Activated T-cell treated with anti-CD3 and anti-CD28 coated beads, Interleukin-2, amount 50 U/mL, for 72 hours (primary cell): ENCODE results near the gene PIGM. TPM values are rescaled to one million over a fixed set of nuclear protein-coding genes. Genes with fewer than 3 reads are reported as not detected.

ENCODE experiments used
- ATAC-seq, 2 donors: fragments of 150-1000 bp; cut with Tn5 transposase; replicated peaks in 1 of 2; 2 replicates each; pipeline ENCODE4 v1.10.0; 2021; ENCODE audit warnings: moderate library complexity in 2 of 2, mild to moderate bottlenecking in 1 of 2
- DNase-seq, 2 donors: peaks; one replicate each; pipeline ENCODE4 v3.0.0; 2021 to 2022; ENCODE audit warnings: mixed read lengths in 1 of 2
- H3K27ac Mint-ChIP-seq: one replicate; pipeline ENCODE4 v1.8.0; 2022; ENCODE audit warnings: mild to moderate bottlenecking, moderate library complexity, mixed read lengths
- H3K27me3 Mint-ChIP-seq: one replicate; pipeline ENCODE4 v1.8.0; 2022; ENCODE audit warnings: low read depth, mixed read lengths
- H3K36me3 Mint-ChIP-seq, 2 donors: one replicate each; pipeline ENCODE4 v1.8.0; 2022; ENCODE audit warnings: mixed read lengths in 2 of 2, mild to moderate bottlenecking in 1 of 2; ENCODE audit not compliant: insufficient read depth in 2 of 2
- H3K4me1 Mint-ChIP-seq: one replicate; pipeline ENCODE4 v1.8.0; 2022; ENCODE audit warnings: low read depth, mixed read lengths
- H3K4me3 Mint-ChIP-seq, 2 donors: one replicate each; pipeline ENCODE4 v1.8.0; 2022; ENCODE audit warnings: mild to moderate bottlenecking in 2 of 2, mixed read lengths in 2 of 2, moderate library complexity in 2 of 2
- H3K9me3 Mint-ChIP-seq, 2 donors: one replicate each; pipeline ENCODE4 v1.8.0; 2022; ENCODE audit warnings: mixed read lengths in 2 of 2
- total RNA-seq, 2 donors: library from RNA; stranded (reverse); gene quantifications; one replicate each; pipeline ENCODE4 v1.2.3, GENCODE V29; 2022

PIGM gene
- total RNA-seq, 2 donors from 2014 or later, result 4.4 to 4.6 TPM

GRCh38 chr1:160006312-160006940, 25.4 kb downstream of the PIGM start:
- H3K27me3 Mint-ChIP-seq, result no peaks in the 10 kb centered on the region

DNA sequence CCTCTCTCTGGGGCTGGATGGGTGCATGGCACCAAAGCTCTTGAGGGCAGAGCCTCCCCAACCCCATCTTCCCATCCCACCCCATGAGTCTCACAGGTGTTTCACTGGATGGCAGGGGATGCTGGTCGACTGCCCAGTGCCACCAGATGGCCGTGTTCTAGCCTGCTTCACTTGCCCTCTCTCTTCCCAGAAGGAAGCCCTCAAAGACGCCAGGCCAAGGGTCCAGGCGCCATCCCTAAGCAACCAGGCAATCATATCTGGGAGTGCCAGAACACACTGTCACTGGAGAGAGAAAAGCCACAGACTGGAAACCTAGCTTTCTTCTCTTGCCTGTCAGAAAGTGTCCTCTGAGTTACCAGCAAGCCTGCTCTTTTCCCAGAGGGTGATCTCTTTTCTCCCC, 26.7 kb downstream of the PIGM start:
- H3K36me3 Mint-ChIP-seq, result no peaks in the 10 kb centered on the region
- no peaks in the 10 kb centered on the region for H3K27me3 Mint-ChIP-seq
- no peak for DNase-seq
- H3K27ac Mint-ChIP-seq, result no peak overlapping the region
- ATAC-seq, result no peak
- H3K9me3 Mint-ChIP-seq, result no peaks in the 10 kb centered on the region
- no peak overlapping the region for H3K4me3 Mint-ChIP-seq
- H3K4me1 Mint-ChIP-seq, result no peaks in the 10 kb centered on the region

More at GRCh38 chr1:160006312-160006940, 25.4 kb downstream of the PIGM start:
- H3K4me1 Mint-ChIP-seq, result no peaks in the 10 kb centered on the region
- ATAC-seq (peak; percentile 78 to 81), DNase-seq (peak; percentile 73 to 78)
- no peak overlapping the region for H3K27ac Mint-ChIP-seq
- H3K4me3 Mint-ChIP-seq, result no peak overlapping the region
- H3K36me3 Mint-ChIP-seq, result no peaks in the 10 kb centered on the region
- H3K9me3 Mint-ChIP-seq, result no peaks in the 10 kb centered on the region

GRCh38 chr1:160004425-160004824, 27.4 kb downstream of the PIGM start:
- Mint-ChIP-seq H3K4me3 (no peak overlapping the region), H3K27ac (no peak overlapping the region), H3K4me1 (no peaks in the 10 kb centered on the region), H3K36me3 (no peaks in the 10 kb centered on the region), H3K27me3 (no peaks in the 10 kb centered on the region), H3K9me3 (no peaks in the 10 kb centered on the region)
- ATAC-seq, result no peak
- no peak for DNase-seq

DNA sequence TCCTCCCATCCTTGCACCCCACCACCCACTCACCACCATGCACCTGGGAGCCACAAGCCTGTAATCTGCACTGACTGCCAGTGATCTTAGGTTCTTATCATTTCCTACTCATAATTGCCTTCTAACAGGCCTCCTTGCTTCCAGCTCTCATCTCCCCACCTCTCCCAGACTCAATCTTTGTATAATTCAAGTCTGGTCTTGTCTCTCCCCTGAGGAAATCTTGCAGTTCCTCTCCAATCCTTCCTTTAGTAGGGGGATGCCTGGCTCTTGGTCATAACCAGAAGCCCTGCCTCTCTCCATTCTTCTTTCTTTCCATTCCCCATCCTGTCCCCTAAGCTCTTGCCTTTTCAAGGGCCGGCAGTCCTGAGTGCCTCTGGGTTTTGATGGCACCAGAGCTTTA, 27.8 kb downstream of the PIGM start:
- no peak for DNase-seq
- no peak overlapping the region for H3K27ac Mint-ChIP-seq
- H3K9me3 Mint-ChIP-seq, result no peaks in the 10 kb centered on the region
- ATAC-seq, result no peak
- no peaks in the 10 kb centered on the region for H3K36me3 Mint-ChIP-seq
- no peaks in the 10 kb centered on the region for H3K27me3 Mint-ChIP-seq
- no peaks in the 10 kb centered on the region for H3K4me1 Mint-ChIP-seq
- no peak overlapping the region for H3K4me3 Mint-ChIP-seq

GRCh38 chr1:160001440-160001839, 30.4 kb downstream of the PIGM start:
- Mint-ChIP-seq H3K27ac (no peak overlapping the region), H3K27me3 (no peaks in the 10 kb centered on the region), H3K36me3 (no peaks in the 10 kb centered on the region), H3K4me1 (no peaks in the 10 kb centered on the region), H3K4me3 (no peak overlapping the region), H3K9me3 (no peaks in the 10 kb centered on the region)
- DNase-seq, result no peak
- no peak for ATAC-seq

- H3K27ac Mint-ChIP-seq, result no peak overlapping the region
- H3K4me3 Mint-ChIP-seq, result no peak overlapping the region
- H3K27me3 Mint-ChIP-seq, result peaks cover 7% of the 10 kb centered on the region
- no peak for ATAC-seq
- DNase-seq, result no peak
- H3K36me3 Mint-ChIP-seq, result no peaks in the 10 kb centered on the region
- H3K9me3 Mint-ChIP-seq, result no peaks in the 10 kb centered on the region
- no peaks in the 10 kb centered on the region for H3K4me1 Mint-ChIP-seq
Measured at GRCh38 chr1:159999204-159999603, 32.6 kb downstream of the PIGM start.

- DNase-seq, result no peak
- peaks cover 7% of the 10 kb centered on the region for H3K27me3 Mint-ChIP-seq
- no peak overlapping the region for H3K4me3 Mint-ChIP-seq
- H3K9me3 Mint-ChIP-seq, result no peaks in the 10 kb centered on the region
- ATAC-seq, result no peak
- H3K4me1 Mint-ChIP-seq, result peaks cover 3% of the 10 kb centered on the region
- H3K27ac Mint-ChIP-seq, result no peak overlapping the region
- no peaks in the 10 kb centered on the region for H3K36me3 Mint-ChIP-seq
Measured at GRCh38 chr1:159996653-159997052, 35.1 kb downstream of the PIGM start.

DNA sequence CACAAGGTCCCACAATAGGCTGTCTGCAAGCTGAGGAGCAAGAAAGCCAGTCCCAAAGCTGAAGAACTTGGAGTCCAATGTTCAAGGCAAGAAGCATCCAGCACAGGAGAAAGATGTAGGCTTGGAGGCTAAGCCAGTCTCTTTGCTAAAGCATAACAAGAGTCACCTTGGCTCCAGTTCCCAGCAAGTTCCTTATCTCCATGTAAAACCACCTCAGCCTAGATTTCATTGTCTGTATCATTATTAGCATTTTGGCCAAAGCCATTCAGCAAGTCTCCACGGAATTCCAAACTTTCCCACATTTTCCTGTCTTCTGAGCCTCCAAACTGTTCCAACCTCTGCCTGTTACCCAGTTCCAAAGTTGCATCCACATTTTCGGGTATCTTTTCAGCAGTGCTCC, 36.9 kb downstream of the PIGM start:
- H3K9me3 Mint-ChIP-seq, result no peaks in the 10 kb centered on the region
- no peak overlapping the region for H3K27ac Mint-ChIP-seq
- ATAC-seq (no peak), DNase-seq (no peak)
- peaks cover 7% of the 10 kb centered on the region for H3K27me3 Mint-ChIP-seq
- H3K36me3 Mint-ChIP-seq, result no peaks in the 10 kb centered on the region
- peaks cover 10% of the 10 kb centered on the region for H3K4me1 Mint-ChIP-seq
- no peak overlapping the region for H3K4me3 Mint-ChIP-seq

DNA sequence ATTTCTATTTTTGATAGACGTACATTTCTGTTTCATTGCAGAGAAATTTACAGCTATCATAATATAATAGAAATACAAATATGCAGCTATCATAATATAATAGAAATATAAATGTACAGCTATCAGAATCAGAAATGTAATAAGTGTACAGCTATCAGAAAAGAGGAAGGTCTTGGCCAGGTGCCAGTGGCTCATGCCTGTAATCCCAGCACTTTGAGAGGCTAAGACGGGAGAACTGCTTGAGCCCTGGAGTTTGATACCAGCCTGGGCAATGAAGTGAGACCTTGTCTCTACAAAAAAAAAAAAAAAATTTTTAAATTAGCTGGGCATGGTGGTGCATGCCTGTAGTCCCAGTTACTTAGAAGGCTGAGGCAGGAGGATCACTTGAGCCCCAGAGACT, 37.9 kb downstream of the PIGM start:
- H3K9me3 Mint-ChIP-seq, result no peaks in the 10 kb centered on the region
- H3K4me1 Mint-ChIP-seq, result peaks cover 10% of the 10 kb centered on the region
- no peak for ATAC-seq
- DNase-seq, result no peak
- no peak overlapping the region for H3K27ac Mint-ChIP-seq
- H3K36me3 Mint-ChIP-seq, result no peaks in the 10 kb centered on the region
- peaks cover 7% of the 10 kb centered on the region for H3K27me3 Mint-ChIP-seq
- H3K4me3 Mint-ChIP-seq, result no peak overlapping the region

DNA sequence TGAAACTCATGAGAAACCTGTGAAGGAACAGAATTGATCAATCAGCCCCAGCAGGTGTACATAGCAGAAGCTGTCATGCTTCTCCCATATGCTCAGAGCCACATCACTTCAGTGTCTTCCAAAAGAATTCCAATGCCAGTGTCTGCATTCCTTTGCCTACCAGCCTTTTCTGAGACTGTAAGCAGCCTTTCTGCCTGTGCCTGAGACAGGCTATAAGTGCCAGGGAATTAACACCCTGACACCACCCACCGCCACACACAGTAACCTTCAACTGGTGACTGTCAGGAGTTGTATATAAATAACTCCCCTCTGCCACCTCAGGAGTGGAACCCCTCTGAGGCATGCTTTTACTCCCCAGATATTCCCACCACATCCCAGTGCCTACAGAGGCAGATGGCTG, 39.6 kb downstream of the PIGM start:
- Mint-ChIP-seq H3K9me3 (no peaks in the 10 kb centered on the region), H3K27me3 (peaks cover 7% of the 10 kb centered on the region), H3K27ac (peak overlapping the region; percentile 35), H3K4me1 (peaks cover 10% of the 10 kb centered on the region), H3K4me3 (no peak overlapping the region), H3K36me3 (no peaks in the 10 kb centered on the region)
- no peak for DNase-seq
- ATAC-seq, result no peak

DNA sequence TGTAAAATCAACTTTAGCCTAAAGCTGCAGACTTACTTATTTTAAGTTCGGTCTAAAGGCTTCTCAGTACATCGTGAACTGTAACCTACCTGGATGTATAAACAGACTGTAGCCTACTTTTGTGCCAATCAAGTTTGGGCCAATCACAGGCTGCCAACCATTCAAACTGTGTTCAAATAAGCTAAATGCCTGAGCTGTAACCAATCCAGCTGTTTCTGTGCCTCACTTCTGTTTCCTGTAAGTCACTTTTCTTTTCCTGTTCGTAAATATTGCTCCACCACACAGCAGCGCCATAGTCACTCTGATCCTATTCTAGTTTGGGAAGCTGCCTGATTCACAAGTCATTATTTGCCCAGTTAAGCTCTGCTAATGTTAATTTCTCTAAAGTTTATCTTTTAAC, 40.3 kb downstream of the PIGM start:
- DNase-seq (no peak), ATAC-seq (peak; percentile 62 to 78)
- Mint-ChIP-seq H3K4me1 (peaks cover 10% of the 10 kb centered on the region), H3K36me3 (no peaks in the 10 kb centered on the region), H3K9me3 (no peaks in the 10 kb centered on the region), H3K4me3 (peak overlapping the region; percentile 23 to 71), H3K27ac (peak overlapping the region; percentile 74), H3K27me3 (peaks cover 7% of the 10 kb centered on the region)

DNA sequence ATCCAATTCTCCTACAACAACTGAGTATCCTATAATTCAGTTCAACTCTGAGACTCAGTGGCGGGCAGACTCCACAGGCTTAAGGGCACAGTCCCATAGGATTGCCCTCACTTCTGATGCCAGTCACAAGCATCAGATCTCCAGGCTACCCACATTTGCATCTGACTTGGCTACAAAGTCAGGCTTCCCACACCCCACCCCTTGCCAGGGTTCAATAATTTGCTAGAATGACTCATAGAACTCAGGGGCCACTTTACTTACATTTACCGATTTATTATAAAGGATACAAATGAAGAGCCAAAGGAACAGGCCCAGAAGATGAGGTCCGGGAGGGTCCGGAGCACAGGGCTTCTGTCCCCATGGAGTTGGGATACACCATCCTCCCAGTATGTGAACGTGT, 41.8 kb downstream of the PIGM start:
- Mint-ChIP-seq H3K4me3 (no peak overlapping the region), H3K4me1 (peaks cover 10% of the 10 kb centered on the region), H3K27ac (no peak overlapping the region), H3K9me3 (no peaks in the 10 kb centered on the region), H3K36me3 (no peaks in the 10 kb centered on the region), H3K27me3 (peaks cover 4% of the 10 kb centered on the region)
- ATAC-seq, result no peak
- DNase-seq, result no peak

DNA sequence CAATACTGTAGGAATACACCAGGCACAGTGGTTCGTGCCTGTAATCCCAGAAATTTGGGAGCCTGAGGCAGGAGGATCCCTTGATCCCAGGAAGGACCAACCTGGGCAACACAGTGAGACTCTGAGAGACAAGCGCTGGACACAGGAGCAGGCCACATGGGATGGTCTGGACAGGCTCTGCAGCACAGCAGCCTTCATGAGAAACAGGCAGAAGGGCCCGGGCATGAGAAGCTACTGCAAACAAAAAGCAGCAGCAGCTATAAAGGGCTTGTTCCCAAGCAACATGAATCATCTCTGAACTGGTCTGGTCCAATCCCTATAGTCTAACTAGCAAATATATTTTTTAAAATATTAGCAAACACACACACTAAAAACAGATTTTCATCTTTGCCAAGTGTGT, 42.2 kb downstream of the PIGM start:
- Mint-ChIP-seq H3K9me3 (no peaks in the 10 kb centered on the region), H3K27ac (no peak overlapping the region), H3K36me3 (no peaks in the 10 kb centered on the region), H3K4me3 (no peak overlapping the region), H3K4me1 (peaks cover 10% of the 10 kb centered on the region), H3K27me3 (peaks cover 6% of the 10 kb centered on the region)
- ATAC-seq (no peak), DNase-seq (no peak)

GRCh38 chr1:159988006-159988405, 43.8 kb downstream of the PIGM start:
- H3K4me3 Mint-ChIP-seq, result no peak overlapping the region
- H3K4me1 Mint-ChIP-seq, result peaks cover 10% of the 10 kb centered on the region
- no peak for ATAC-seq
- H3K27me3 Mint-ChIP-seq, result peaks cover 15% of the 10 kb centered on the region
- DNase-seq, result no peak
- H3K36me3 Mint-ChIP-seq, result no peaks in the 10 kb centered on the region
- H3K27ac Mint-ChIP-seq, result no peak overlapping the region
- no peaks in the 10 kb centered on the region for H3K9me3 Mint-ChIP-seq
